CD8-positive, alpha-beta memory T cell (primary cell): ENCODE results near the gene RET. TPM values are rescaled to one million over a fixed set of nuclear protein-coding genes. Genes with fewer than 3 reads are reported as not detected.

Experiments
- CTCF ChIA-PET: fragments of 350-600 bp; sonication (Branson Sonifier 250); formaldehyde crosslinking; loops from one replicate; lab custom pipeline; 2021; ENCODE audit warnings: antibody characterized with exemption; lab: Charles Lee
- POLR2A ChIA-PET: fragments of 350-600 bp; sonication (Branson Sonifier 250); formaldehyde crosslinking; loops from one replicate; lab custom pipeline; 2021; ENCODE audit warnings: antibody characterized with exemption; lab: Charles Lee
- DNase-seq, 5 donors: peaks; one replicate each; pipeline versions ENCODE4 v3.0.0 to v3.0.0-alpha.2; 2020 to 2022; ENCODE audit warnings: mixed read lengths in 1 of 5
- H3K27ac ChIP-seq: one replicate; pipeline ENCODE4 v1.7.0; 2013; ENCODE audit warnings: low read depth, mild to moderate bottlenecking, low read length, moderate library complexity
- H3K27me3 ChIP-seq: 2 replicates; pipeline ENCODE4 v1.7.0; 2013; ENCODE audit warnings: low read length, mild to moderate bottlenecking; ENCODE audit not compliant: insufficient read depth, poor library complexity, severe bottlenecking
- H3K36me3 ChIP-seq: 2 replicates; pipeline ENCODE4 v1.7.0; 2013; ENCODE audit warnings: mild to moderate bottlenecking, low read length, moderate library complexity; ENCODE audit not compliant: insufficient read depth
- H3K4me1 ChIP-seq: 2 replicates; pipeline ENCODE4 v1.7.0; 2013; ENCODE audit warnings: mild to moderate bottlenecking, low read length, moderate library complexity; ENCODE audit not compliant: insufficient read depth
- H3K4me3 ChIP-seq: 2 replicates; pipeline ENCODE4 v1.7.0; 2013; ENCODE audit warnings: mild to moderate bottlenecking, low read length
- H3K9me3 ChIP-seq: 2 replicates; pipeline ENCODE4 v1.7.0; 2013; ENCODE audit warnings: mild to moderate bottlenecking, low read length
- H3K27ac Mint-ChIP-seq, 8 donors: one replicate each; pipeline ENCODE4 v1.8.0; 2020 to 2021; ENCODE audit warnings: mixed read lengths in 8 of 8, mild to moderate bottlenecking in 6 of 8, inconsistent platforms in 3 of 8, moderate library complexity in 3 of 8
- H3K27me3 Mint-ChIP-seq, 2 donors: one replicate each; pipeline ENCODE4 v1.8.0; 2020 to 2021; ENCODE audit warnings: mixed read lengths in 2 of 2, mild to moderate bottlenecking in 1 of 2, moderate library complexity in 1 of 2
- H3K36me3 Mint-ChIP-seq, 3 donors: one replicate each; pipeline ENCODE4 v1.8.0; 2020 to 2021; ENCODE audit warnings: mixed read lengths in 3 of 3, inconsistent platforms in 1 of 3, mild to moderate bottlenecking in 1 of 3
- H3K4me1 Mint-ChIP-seq, 3 donors: one replicate each; pipeline ENCODE4 v1.8.0; 2020 to 2021; ENCODE audit warnings: mixed read lengths in 3 of 3, inconsistent platforms in 1 of 3, mild to moderate bottlenecking in 1 of 3
- H3K4me3 Mint-ChIP-seq, 7 donors: one replicate each; pipeline ENCODE4 v1.8.0; 2020 to 2021; ENCODE audit warnings: mixed read lengths in 7 of 7, mild to moderate bottlenecking in 6 of 7, moderate library complexity in 4 of 7, inconsistent platforms in 2 of 7
- H3K9me3 Mint-ChIP-seq, 5 donors: one replicate each; pipeline ENCODE4 v1.8.0; 2020 to 2022; ENCODE audit warnings: mixed read lengths in 5 of 5, mild to moderate bottlenecking in 3 of 5, moderate library complexity in 2 of 5, inconsistent platforms in 1 of 5
- polyA plus RNA-seq: library from polyadenylated mRNA; unstranded; fragments of 300-500 nt; fragmentation: Illumina TruSeq; gene quantifications from one replicate; pipeline ENCODE4 v1.2.3, GENCODE V29; 2021
- total RNA-seq, 2 experiments: library from RNA; stranded (reverse); gene quantifications; one replicate each; pipeline ENCODE4 v1.2.3, GENCODE V29; 2021

RET gene
- total and polyA plus RNA-seq, 3 experiments from 2014 or later, result 0.06 to 0.24 TPM; not detected in 1

DNA sequence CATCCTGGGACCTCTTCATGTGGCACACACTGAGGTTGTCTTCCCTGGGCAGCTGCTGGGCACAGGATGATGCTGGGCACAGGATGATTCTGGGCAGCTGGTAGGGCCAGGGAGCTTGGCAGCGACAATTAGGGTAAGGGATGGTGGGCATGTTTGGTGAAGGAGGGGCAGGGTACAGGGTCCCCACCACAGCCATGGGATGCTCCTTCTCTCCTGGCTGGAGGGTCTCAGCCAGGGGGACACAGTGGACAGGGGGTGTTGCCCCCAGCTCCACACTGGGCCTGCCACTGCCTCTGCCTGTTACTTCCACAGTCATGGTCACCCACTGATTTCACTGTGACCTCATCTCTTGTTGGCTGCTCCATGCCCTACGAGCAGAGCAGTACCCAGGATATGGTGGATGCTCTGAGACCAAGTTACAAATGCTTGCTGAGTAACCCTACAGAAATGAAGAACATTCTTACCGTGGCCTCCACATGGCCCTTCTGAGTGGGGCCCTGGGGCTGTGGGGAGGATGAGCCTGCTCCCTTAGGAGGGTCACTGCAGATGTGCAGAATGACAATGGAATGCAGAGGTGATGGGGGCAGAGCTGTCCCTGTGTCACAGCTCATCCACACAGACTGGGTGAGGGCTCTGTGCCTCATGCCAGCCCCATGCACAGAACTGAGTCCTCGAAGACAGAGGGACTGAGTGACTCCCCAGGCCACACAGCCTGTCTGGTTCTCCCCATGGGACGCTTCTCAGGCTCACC, 28.4 kb upstream of the RET start:
- no peak overlapping the region for H3K4me3 Mint-ChIP-seq
- ChIA-PET CTCF (no interaction called here), POLR2A (no interaction called here)
- Histone ChIP-seq H3K27me3 (no peaks in the 10 kb centered on the region), H3K9me3 (no peaks in the 10 kb centered on the region), H3K4me3 (no peak overlapping the region), H3K27ac (no peak overlapping the region), H3K36me3 (no peaks in the 10 kb centered on the region), H3K4me1 (no peaks in the 10 kb centered on the region)
- H3K27me3 Mint-ChIP-seq, result peaks cover 7 to 15% of the 10 kb centered on the region in 2 donors
- no peak overlapping the region for H3K27ac Mint-ChIP-seq
- no peaks in the 10 kb centered on the region for H3K36me3 Mint-ChIP-seq
- H3K9me3 Mint-ChIP-seq, result no peaks in the 10 kb centered on the region
- no peaks in the 10 kb centered on the region for H3K4me1 Mint-ChIP-seq
- no peak for DNase-seq

DNA sequence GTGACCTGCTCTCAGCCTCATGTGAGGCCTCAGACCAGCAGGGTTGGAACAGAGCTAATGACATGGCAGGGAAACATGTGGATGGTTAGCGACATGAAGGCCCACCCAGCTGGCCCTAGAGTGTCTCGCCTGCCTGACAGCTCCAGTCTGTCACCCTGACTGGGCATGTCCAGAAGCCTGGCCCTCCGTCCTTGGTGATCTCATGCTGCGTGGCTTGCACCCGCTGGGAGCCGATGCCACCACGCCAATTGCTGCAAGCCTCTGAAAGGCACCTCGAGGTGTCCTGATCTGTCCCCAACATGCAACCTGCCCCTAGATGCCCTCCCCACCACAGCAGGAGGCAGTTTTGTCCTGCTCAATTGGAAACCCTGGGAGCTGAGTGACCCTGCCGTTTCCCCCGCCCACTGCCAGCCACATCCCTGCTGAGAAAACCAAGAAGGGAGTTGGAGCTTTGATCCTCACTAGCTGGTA, 27.8 kb upstream of the RET start:
- Mint-ChIP-seq H3K27me3 (peaks cover 7 to 15% of the 10 kb centered on the region in 2 donors), H3K9me3 (no peaks in the 10 kb centered on the region), H3K4me3 (no peak overlapping the region), H3K27ac (peak overlapping the region in 1 of 8 donors; percentile 74), H3K36me3 (no peaks in the 10 kb centered on the region), H3K4me1 (no peaks in the 10 kb centered on the region)
- peak in 1 of 5 donors; percentile 31 for DNase-seq
- no peaks in the 10 kb centered on the region for H3K36me3 ChIP-seq
- no peak overlapping the region for H3K27ac ChIP-seq
- H3K27me3 ChIP-seq, result no peaks in the 10 kb centered on the region
- CTCF ChIA-PET, result no interaction called here
- H3K9me3 ChIP-seq, result no peaks in the 10 kb centered on the region
- H3K4me3 ChIP-seq, result no peak overlapping the region
- H3K4me1 ChIP-seq, result no peaks in the 10 kb centered on the region
- POLR2A ChIA-PET, result no interaction called here

DNA sequence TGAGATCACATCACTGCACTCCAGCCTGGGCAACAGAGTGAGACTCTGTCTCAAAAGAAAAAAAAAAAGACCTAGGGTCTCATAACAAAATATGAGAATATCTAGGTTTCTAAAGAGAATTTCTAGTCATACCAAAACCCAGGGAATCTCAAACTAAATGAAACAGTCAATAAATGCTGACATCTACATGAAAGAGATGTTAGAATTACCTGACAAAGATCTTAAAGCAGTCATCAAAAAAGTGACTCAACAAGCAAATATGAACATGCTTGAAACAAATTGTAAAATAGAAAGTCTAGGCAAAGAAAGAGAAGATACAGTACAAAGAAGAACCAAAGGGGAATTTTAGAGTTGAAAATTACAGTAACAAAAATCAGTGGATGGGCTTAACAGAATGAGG, 26.9 kb upstream of the RET start:
- POLR2A ChIA-PET, result no interaction called here
- no peaks in the 10 kb centered on the region for H3K36me3 Mint-ChIP-seq

DNA sequence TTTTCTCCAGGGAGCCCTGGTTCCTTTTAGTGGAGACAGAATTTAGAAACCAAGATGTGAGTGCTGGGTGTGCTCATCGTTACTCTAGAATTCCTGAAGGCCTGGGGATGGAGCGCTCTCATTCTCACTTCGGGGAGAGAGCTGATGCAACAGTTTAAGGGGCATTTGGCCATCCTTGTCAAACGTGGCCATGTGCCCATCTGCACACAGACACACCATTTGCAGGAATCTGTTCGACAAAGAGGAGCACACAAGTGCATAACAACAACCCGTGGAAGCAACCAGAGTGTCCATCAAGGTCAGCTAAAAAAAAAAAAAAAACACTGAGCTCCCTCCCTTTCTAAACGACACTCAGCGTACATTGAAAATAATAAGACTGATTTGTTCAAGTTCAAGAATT, 23.0 kb upstream of the RET start:
- H3K27ac Mint-ChIP-seq, result no peak overlapping the region
- Histone ChIP-seq H3K27ac (no peak overlapping the region), H3K27me3 (no peaks in the 10 kb centered on the region), H3K4me1 (no peaks in the 10 kb centered on the region), H3K9me3 (no peaks in the 10 kb centered on the region), H3K4me3 (no peak overlapping the region), H3K36me3 (no peaks in the 10 kb centered on the region)
- no peaks in the 10 kb centered on the region for H3K4me1 Mint-ChIP-seq
- DNase-seq, result no peak
- POLR2A ChIA-PET, result no interaction called here
- H3K9me3 Mint-ChIP-seq, result no peaks in the 10 kb centered on the region
- no peaks in the 10 kb centered on the region for H3K36me3 Mint-ChIP-seq
- peaks cover 6 to 27% of the 10 kb centered on the region in 2 donors for H3K27me3 Mint-ChIP-seq
- no peak overlapping the region for H3K4me3 Mint-ChIP-seq
- CTCF ChIA-PET, result no interaction called here

More for the DNA sequence above, 26.9 kb upstream of the RET start:
- H3K27me3 ChIP-seq, result no peaks in the 10 kb centered on the region
- H3K27ac Mint-ChIP-seq, result no peak overlapping the region
- no peaks in the 10 kb centered on the region for H3K36me3 ChIP-seq
- H3K4me1 ChIP-seq, result no peaks in the 10 kb centered on the region
- no peaks in the 10 kb centered on the region for H3K9me3 ChIP-seq
- no peaks in the 10 kb centered on the region for H3K9me3 Mint-ChIP-seq
- peaks cover 10 to 15% of the 10 kb centered on the region in 2 donors for H3K27me3 Mint-ChIP-seq
- H3K4me3 ChIP-seq, result no peak overlapping the region
- no peak overlapping the region for H3K27ac ChIP-seq
- no peak for DNase-seq
- CTCF ChIA-PET, result no interaction called here
- no peaks in the 10 kb centered on the region for H3K4me1 Mint-ChIP-seq
- no peak overlapping the region for H3K4me3 Mint-ChIP-seq

DNA sequence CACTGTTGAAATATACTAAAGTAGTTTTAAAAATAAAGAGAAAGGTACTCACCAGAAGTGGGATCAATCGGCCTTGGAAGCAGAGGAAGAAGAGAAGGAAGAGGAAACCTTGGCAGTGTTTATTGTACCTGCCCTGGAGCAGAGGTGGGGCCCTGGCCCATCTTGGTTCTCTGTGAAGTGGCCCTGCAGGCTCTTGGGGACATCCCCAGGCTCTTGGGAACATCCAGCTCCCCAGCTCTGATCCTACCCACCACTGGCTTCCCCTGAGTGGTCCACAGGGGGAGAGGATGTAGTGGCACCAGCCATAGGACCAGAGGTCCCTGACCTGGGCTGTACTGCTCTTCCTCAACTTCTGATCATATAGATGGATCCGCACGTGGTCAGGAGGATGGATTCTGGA, 22.3 kb upstream of the RET start:
- Mint-ChIP-seq H3K27ac (no peak overlapping the region), H3K27me3 (peaks cover 6 to 21% of the 10 kb centered on the region in 2 donors), H3K36me3 (no peaks in the 10 kb centered on the region), H3K4me3 (no peak overlapping the region), H3K4me1 (no peaks in the 10 kb centered on the region), H3K9me3 (no peaks in the 10 kb centered on the region)
- Histone ChIP-seq H3K27ac (no peak overlapping the region), H3K4me3 (no peak overlapping the region), H3K27me3 (no peaks in the 10 kb centered on the region), H3K9me3 (no peaks in the 10 kb centered on the region), H3K4me1 (no peaks in the 10 kb centered on the region), H3K36me3 (no peaks in the 10 kb centered on the region)
- ChIA-PET POLR2A (no interaction called here), CTCF (no interaction called here)
- DNase-seq, result no peak

DNA sequence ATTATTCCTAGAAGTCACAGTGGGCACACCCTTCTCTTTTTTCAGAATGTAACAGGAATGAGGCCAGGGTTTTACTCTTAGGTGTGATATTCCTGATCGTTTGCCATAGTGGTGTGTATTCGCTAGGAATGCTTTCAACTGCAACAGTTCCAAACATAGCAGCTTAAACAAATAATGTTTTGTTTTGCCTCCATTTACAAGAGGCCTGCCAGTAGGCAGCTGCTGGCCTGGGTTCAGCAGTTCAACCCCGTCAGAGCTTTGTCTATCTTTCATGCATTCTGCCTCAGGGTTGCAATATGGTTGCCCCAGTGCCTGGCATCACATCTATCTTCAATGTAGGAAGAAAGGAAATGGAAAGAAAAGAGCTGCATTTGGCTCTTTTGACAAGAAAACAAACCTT, 21.7 kb upstream of the RET start:
- no peaks in the 10 kb centered on the region for H3K9me3 Mint-ChIP-seq
- no peaks in the 10 kb centered on the region for H3K36me3 ChIP-seq
- no peak for DNase-seq
- no peak overlapping the region for H3K4me3 ChIP-seq
- H3K27me3 ChIP-seq, result no peaks in the 10 kb centered on the region
- H3K27ac ChIP-seq, result no peak overlapping the region
- peaks cover 6 to 21% of the 10 kb centered on the region in 2 donors for H3K27me3 Mint-ChIP-seq
- no peaks in the 10 kb centered on the region for H3K36me3 Mint-ChIP-seq
- H3K9me3 ChIP-seq, result no peaks in the 10 kb centered on the region
- no peak overlapping the region for H3K27ac Mint-ChIP-seq
- ChIA-PET CTCF (no interaction called here), POLR2A (no interaction called here)
- H3K4me1 Mint-ChIP-seq, result no peaks in the 10 kb centered on the region
- H3K4me1 ChIP-seq, result no peaks in the 10 kb centered on the region
- H3K4me3 Mint-ChIP-seq, result no peak overlapping the region

DNA sequence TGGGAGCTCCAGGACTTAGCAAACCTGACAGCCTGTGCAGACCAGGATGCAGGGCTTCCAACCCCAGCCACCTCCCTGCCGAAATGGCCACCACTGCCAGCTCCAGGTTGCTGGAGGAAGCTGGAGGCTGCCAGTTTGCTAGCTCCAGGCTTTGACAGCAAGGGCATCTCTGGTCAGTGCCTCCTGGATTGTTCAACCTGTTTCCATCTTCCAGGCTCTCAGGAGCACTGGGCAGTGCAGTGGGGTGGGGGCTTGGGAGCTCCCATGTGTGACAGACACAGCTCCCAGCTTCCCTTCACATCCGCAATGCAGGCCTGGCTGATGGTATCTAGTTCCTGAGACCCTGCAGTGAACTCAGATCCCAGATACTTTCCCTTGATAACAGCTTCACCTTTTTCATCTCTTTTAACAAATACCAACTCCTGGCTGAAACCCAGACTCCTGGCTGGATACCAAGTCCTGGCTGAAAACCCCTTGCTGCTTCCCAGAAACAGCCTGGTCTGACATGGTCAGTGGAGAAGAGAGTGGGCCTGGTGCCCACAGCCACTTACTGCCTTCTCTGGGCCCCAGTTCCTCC, 20.8 kb upstream of the RET start:
- H3K27ac Mint-ChIP-seq, result no peak overlapping the region
- no peak overlapping the region for H3K4me3 Mint-ChIP-seq
- Histone ChIP-seq H3K4me1 (no peaks in the 10 kb centered on the region), H3K4me3 (no peak overlapping the region), H3K27ac (no peak overlapping the region), H3K9me3 (no peaks in the 10 kb centered on the region), H3K27me3 (no peaks in the 10 kb centered on the region), H3K36me3 (no peaks in the 10 kb centered on the region)
- H3K9me3 Mint-ChIP-seq, result no peaks in the 10 kb centered on the region
- peak in 1 of 5 donors; percentile 26 for DNase-seq
- ChIA-PET POLR2A (no interaction called here), CTCF (no interaction called here)
- no peaks in the 10 kb centered on the region for H3K4me1 Mint-ChIP-seq
- peaks cover 8 to 21% of the 10 kb centered on the region in 2 donors for H3K27me3 Mint-ChIP-seq
- H3K36me3 Mint-ChIP-seq, result no peaks in the 10 kb centered on the region

DNA sequence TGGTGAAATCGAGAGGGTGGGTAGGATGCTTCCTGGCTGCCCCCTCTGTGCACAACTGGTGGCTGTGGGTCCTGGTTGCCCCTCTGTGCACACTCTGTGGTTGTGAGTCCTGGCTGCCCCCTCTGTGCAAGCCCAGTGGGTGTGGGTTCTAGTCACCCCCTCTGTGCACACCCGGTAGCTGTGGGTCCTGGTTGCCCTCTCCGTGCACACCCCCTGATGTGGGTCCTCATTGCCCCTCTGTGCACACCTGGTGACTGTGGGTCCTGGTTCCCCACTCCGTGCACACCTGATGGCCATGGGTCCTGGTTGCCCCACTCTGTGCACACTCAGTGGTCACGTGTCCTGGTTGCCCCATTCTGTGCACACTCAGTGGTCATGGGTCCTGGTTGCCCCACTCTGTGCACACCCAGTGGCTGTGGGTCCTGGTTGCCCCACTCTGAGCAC, 20.3 kb upstream of the RET start:
- H3K27ac Mint-ChIP-seq, result no peak overlapping the region
- no peaks in the 10 kb centered on the region for H3K9me3 Mint-ChIP-seq
- no peaks in the 10 kb centered on the region for H3K4me1 Mint-ChIP-seq
- no peaks in the 10 kb centered on the region for H3K27me3 ChIP-seq
- peaks cover 8 to 21% of the 10 kb centered on the region in 2 donors for H3K27me3 Mint-ChIP-seq
- POLR2A ChIA-PET, result no interaction called here
- no peak for DNase-seq
- H3K9me3 ChIP-seq, result no peaks in the 10 kb centered on the region
- H3K4me1 ChIP-seq, result no peaks in the 10 kb centered on the region
- H3K27ac ChIP-seq, result no peak overlapping the region
- no peak overlapping the region for H3K4me3 ChIP-seq
- no peak overlapping the region for H3K4me3 Mint-ChIP-seq
- H3K36me3 Mint-ChIP-seq, result no peaks in the 10 kb centered on the region
- CTCF ChIA-PET, result no interaction called here
- no peaks in the 10 kb centered on the region for H3K36me3 ChIP-seq
